IMR-90 (cell line): ENCODE data around the gene EBF3. TPM values are rescaled to one million over a fixed set of nuclear protein-coding genes. Genes with fewer than 3 reads are reported as not detected.

Experiments
- ATAC-seq: fragments of 200-7000 bp; cut with Tn5 transposase; 2 replicates; pipeline ENCODE4 v1.9.1; 2020; ENCODE audit warnings: low read depth, mild to moderate bottlenecking, moderate library complexity
- BruUV-seq: library from RNA; stranded (reverse); fragments of 400-500 nt; replicated peaks from 2 replicates; lab custom pipeline; 2021; lab: Mats Ljungman, UMichigan
- CTCF ChIA-PET: fragments of 300-600 bp; formaldehyde crosslinking; extraction: SDS; loops from one replicate; lab custom pipeline; 2021; ENCODE audit warnings: antibody characterized with exemption; lab: Yijun Ruan, JAX
- POLR2A ChIA-PET: fragments of 300-600 bp; sonication (Branson Sonifier 250); formaldehyde crosslinking; loops from one replicate; lab custom pipeline; 2022; ENCODE audit warnings: antibody characterized with exemption; ENCODE audit not compliant: unreplicated experiment; lab: Charles Lee
- DNase-seq: peaks from one replicate; pipeline ENCODE4 v3.0.0; 2013
- H2AFZ ChIP-seq: replicated peaks from 2 replicates; pipeline ENCODE3; 2013; ENCODE audit warnings: low read length, mild to moderate bottlenecking; ENCODE audit not compliant: poor library complexity
- H2AK5ac ChIP-seq: 2 replicates; pipeline ENCODE4 v1.6.1; 2013; ENCODE audit warnings: low read depth, low read length, inconsistent platforms
- H2AK9ac ChIP-seq: replicated peaks from 2 replicates; pipeline ENCODE3; 2013; ENCODE audit warnings: mild to moderate bottlenecking, low read depth, low read length, moderate library complexity; ENCODE audit not compliant: poor library complexity
- H2BK120ac ChIP-seq: 2 replicates; pipeline ENCODE4 v1.6.1; 2013; ENCODE audit warnings: low read depth, low read length, inconsistent platforms
- H2BK15ac ChIP-seq: 3 replicates; pipeline ENCODE4 v1.6.1; 2013; ENCODE audit warnings: low read depth, low read length, inconsistent platforms
- H2BK20ac ChIP-seq: 2 replicates; pipeline ENCODE4 v1.6.1; 2013; ENCODE audit warnings: low read depth, mild to moderate bottlenecking, inconsistent platforms, low read length, moderate library complexity
- H2BK5ac ChIP-seq: 2 replicates; pipeline ENCODE4 v1.6.1; 2013; ENCODE audit warnings: mild to moderate bottlenecking, low read depth, low read length, inconsistent platforms; ENCODE audit not compliant: poor library complexity, severe bottlenecking
- H3K14ac ChIP-seq: replicated peaks from 2 replicates; pipeline ENCODE4 v1.6.1; 2013; ENCODE audit warnings: low read depth, low read length, inconsistent platforms
- H3K18ac ChIP-seq: 2 replicates; pipeline ENCODE4 v1.6.1; 2013; ENCODE audit warnings: low read depth, low read length, control low read depth
- H3K23ac ChIP-seq: 2 replicates; pipeline ENCODE4 v1.6.1; 2013; ENCODE audit warnings: low read depth, low read length, inconsistent platforms
- H3K27ac ChIP-seq: 2 replicates; pipeline ENCODE4 v1.5.1; 2013; ENCODE audit warnings: mild to moderate bottlenecking, control low read depth, low read length; ENCODE audit not compliant: insufficient read depth
- H3K27me3 ChIP-seq: 2 replicates; pipeline ENCODE4 v1.6.1; 2013; ENCODE audit warnings: low read length; ENCODE audit not compliant: control insufficient read depth, insufficient read depth
- H3K36me3 ChIP-seq: 2 replicates; pipeline ENCODE4 v1.6.1; 2013; ENCODE audit warnings: low read length, mixed read lengths; ENCODE audit not compliant: control insufficient read depth, insufficient read depth
- H3K4ac ChIP-seq: 2 replicates; pipeline ENCODE4 v1.6.1; 2013; ENCODE audit warnings: low read depth, low read length, inconsistent platforms
- H3K4me1 ChIP-seq: 2 replicates; pipeline ENCODE4 v1.6.1; 2013; ENCODE audit warnings: low read length, mixed read lengths; ENCODE audit not compliant: control insufficient read depth, insufficient read depth
- H3K4me2 ChIP-seq: 2 replicates; pipeline ENCODE4 v1.6.1; 2013; ENCODE audit warnings: low read depth, mild to moderate bottlenecking, control low read depth, low read length, moderate library complexity
- H3K4me3 ChIP-seq: 2 replicates; pipeline ENCODE4 v1.5.1; 2013; ENCODE audit warnings: low read depth, mild to moderate bottlenecking, control low read depth, low read length, moderate library complexity; ENCODE audit not compliant: insufficient read depth
- H3K56ac ChIP-seq: 2 replicates; pipeline ENCODE4 v1.6.1; 2013; ENCODE audit warnings: low read length, inconsistent platforms; ENCODE audit not compliant: insufficient read depth; ENCODE audit errors: extremely low read depth
- H3K79me1 ChIP-seq, 2 experiments: 2 replicates each; pipeline ENCODE4 v1.6.1; 2013; ENCODE audit warnings: low read length in 2 of 2, inconsistent platforms in 1 of 2, low read depth in 1 of 2
- H3K9ac ChIP-seq: 2 replicates; pipeline ENCODE4 v1.6.1; 2013; ENCODE audit warnings: low read depth, low read length, control low read depth
- H3K9me1 ChIP-seq: 2 replicates; pipeline ENCODE4 v1.6.1; 2013; ENCODE audit warnings: low read length, inconsistent platforms; ENCODE audit not compliant: insufficient read depth
- H3K9me3 ChIP-seq: 2 replicates; pipeline ENCODE4 v1.6.1; 2013; ENCODE audit warnings: low read length; ENCODE audit not compliant: control insufficient read depth, insufficient read depth
- H4K20me1 ChIP-seq: 2 replicates; pipeline ENCODE4 v1.6.1; 2013; ENCODE audit warnings: low read length, inconsistent platforms; ENCODE audit not compliant: insufficient read depth
- H4K5ac ChIP-seq: 2 replicates; pipeline ENCODE4 v1.6.1; 2013; ENCODE audit warnings: mild to moderate bottlenecking, low read depth, low read length, control low read depth
- H4K8ac ChIP-seq, 2 experiments: 2 replicates each; pipeline ENCODE4 v1.6.1; 2013; ENCODE audit warnings: low read depth in 2 of 2, low read length in 2 of 2, control low read depth in 1 of 2, inconsistent platforms in 1 of 2
- H4K91ac ChIP-seq: 2 replicates; pipeline ENCODE4 v1.6.1; 2013; ENCODE audit warnings: low read depth, low read length, inconsistent platforms; ENCODE audit not compliant: insufficient read depth
- BHLHE40 ChIP-seq: fragments of 150-350 bp; IDR thresholded peaks from 2 replicates; pipeline ENCODE4 v1.6.1; 2016; ENCODE audit warnings: mild to moderate bottlenecking, low read depth, low read length
- FOS ChIP-seq: fragments of 150-350 bp; IDR thresholded peaks from 2 replicates; pipeline ENCODE4 v1.6.1; 2016; ENCODE audit warnings: low read depth, low read length
- MAZ ChIP-seq: IDR thresholded peaks from 2 replicates; pipeline ENCODE4 v1.6.1; 2012; ENCODE audit warnings: low read depth, mild to moderate bottlenecking, low read length, improper control_type of control experiment, moderate library complexity, borderline replicate concordance
- RAD21 ChIP-seq: IDR thresholded peaks from 2 replicates; pipeline ENCODE4 v1.6.1; 2012; ENCODE audit warnings: low read length, improper control_type of control experiment
- RFX5 ChIP-seq: IDR thresholded peaks from 2 replicates; pipeline ENCODE4 v1.8.0; 2012; ENCODE audit warnings: low read depth, mild to moderate bottlenecking, low read length, moderate library complexity
- USF2 ChIP-seq: fragments of 150-350 bp; IDR thresholded peaks from 2 replicates; pipeline ENCODE4 v1.6.1; 2017; ENCODE audit warnings: mild to moderate bottlenecking, antibody characterized with exemption, low read length, low read depth
- WGBS, 2 experiments: methylation state at CpG; one replicate each; pipeline versions ENCODE4 v1.1.5 to v1.1.7; 2013; ENCODE audit warnings: missing lambda C conversion rate in 2 of 2; ENCODE audit not compliant: insufficient read length in 1 of 2; ENCODE audit errors: extremely low coverage in 2 of 2; 5-methylcytosine and 5-hydroxymethylcytosine counted together
- dilution Hi-C: fragments of 300-500 bp; cut with HindIII; formaldehyde crosslinking; loops from one replicate; pipeline ENCODE4 v1.14.3; 2018; ENCODE audit warnings: low sequenced_read_pairs; ENCODE audit not compliant: unreplicated experiment
- in situ Hi-C: fragments of 300-500 bp; cut with MboI; formaldehyde crosslinking; loops from 3 replicates; pipeline ENCODE4 v1.14.3; 2019; ENCODE audit warnings: low sequenced_read_pairs, inconsistent platforms, mixed read lengths
- intact Hi-C: fragments of 100-400 bp; cut with micrococcal nuclease; formaldehyde crosslinking; loops from 2 replicates; pipeline ENCODE4 v1.10.0; 2022
- polyA plus RNA-seq, 3 experiments: library from polyadenylated mRNA; depleted of rRNA; stranded (reverse); fragments of >200 nt; gene quantifications; 2 replicates each; pipeline ENCODE4 v1.2.3, GENCODE V29; 2012; ENCODE audit warnings: low replicate concordance in 1 of 3
- total RNA-seq: library from RNA; depleted of rRNA; stranded (reverse); fragments of >200 nt; gene quantifications from 2 replicates; pipeline ENCODE4 v1.2.3, GENCODE V29; 2012

The EBF3 gene
- total and polyA plus RNA-seq, 2 of the 4 experiments (the other 2 are of a cell fraction) = 0.36 to 0.70 TPM

- no peak overlapping the region for H2BK5ac ChIP-seq
- H4K20me1 ChIP-seq = no peaks in the 10 kb centered on the region
- H3K4me3 ChIP-seq = no peak overlapping the region
- no peak overlapping the region for H3K56ac ChIP-seq
- no peaks in the 10 kb centered on the region for H3K9me1 ChIP-seq
- no peak overlapping the region for H3K9ac ChIP-seq
- no peak overlapping the region for H3K4me2 ChIP-seq
- H3K27me3 ChIP-seq = no peaks in the 10 kb centered on the region
- no peak for ATAC-seq
- H3K27ac ChIP-seq = no peak overlapping the region
- H4K91ac ChIP-seq = no peak overlapping the region
- H2AK9ac ChIP-seq = no peak overlapping the region
- H3K4me1 ChIP-seq = no peaks in the 10 kb centered on the region
- no peak for DNase-seq
- ChIA-PET CTCF (no interaction called here), POLR2A (no interaction called here)
- no peak overlapping the region for H3K4ac ChIP-seq
- no peaks in the 10 kb centered on the region for H3K79me1 ChIP-seq
- no peak overlapping the region for H2BK20ac ChIP-seq
- peaks cover 8% of the 10 kb centered on the region for H3K9me3 ChIP-seq
- no peak overlapping the region for H3K23ac ChIP-seq
- H4K8ac ChIP-seq = no peak overlapping the region
- dilution Hi-C loops (no loop called here), in situ Hi-C loops (no loop called here), intact Hi-C loops (no loop called here)
- TF ChIP-seq FOS (no peak), USF2 (0 out of 2 replicates have a peak, but pooled peaks have one; percentile 7), RAD21 (no peak), RFX5 (no peak), BHLHE40 (no peak), MAZ (no peak)
- WGBS, 2 experiments = 70% methylated on average over 5 of the region's 11 CpGs; no CpG with 5 or more reads in 1 of the 2 experiments
- no peak overlapping the region for H3K14ac ChIP-seq
- H3K36me3 ChIP-seq = peaks cover 1% of the 10 kb centered on the region; the same call in 1 of the 2 replicates
- no peak overlapping the region for H4K5ac ChIP-seq
- no peak overlapping the region for H2AK5ac ChIP-seq
- no peak overlapping the region for H3K18ac ChIP-seq
- H2BK120ac ChIP-seq = no peak overlapping the region
- no peak overlapping the region for H2BK15ac ChIP-seq
- BruUV-seq = no TSS peak
- H2AFZ ChIP-seq = no peak overlapping the region
Measured at GRCh38 chr10:129875993-129876726, 87.9 kb downstream of the EBF3 start.
